Effector memory CD4-positive, alpha-beta T cell (primary cell): ENCODE data around the gene MEGF10.

ENCODE experiments used
- DNase-seq, 3 donors: peaks; one replicate each; pipeline ENCODE4 v3.0.0-alpha.2; 2020
- H3K27ac ChIP-seq: 2 replicates; pipeline ENCODE4 v1.7.0; 2013; ENCODE audit warnings: mild to moderate bottlenecking, low read length, moderate library complexity; ENCODE audit not compliant: insufficient read depth, poor library complexity, severe bottlenecking
- H3K27me3 ChIP-seq: replicated peaks from 2 replicates; pipeline ENCODE4 v1.7.0; 2013; ENCODE audit warnings: mild to moderate bottlenecking, low read length; ENCODE audit not compliant: insufficient read depth, control insufficient read depth, poor library complexity, severe bottlenecking
- H3K36me3 ChIP-seq: 2 replicates; pipeline ENCODE4 v1.7.0; 2013; ENCODE audit warnings: mild to moderate bottlenecking, low read length, moderate library complexity; ENCODE audit not compliant: control insufficient read depth, insufficient read depth
- H3K4me1 ChIP-seq: 2 replicates; pipeline ENCODE4 v1.7.0; 2013; ENCODE audit warnings: low read length, mild to moderate bottlenecking; ENCODE audit not compliant: control insufficient read depth, insufficient read depth, poor library complexity, severe bottlenecking
- H3K4me3 ChIP-seq: 2 replicates; pipeline ENCODE4 v1.7.0; 2013; ENCODE audit warnings: low read length, low read depth, mild to moderate bottlenecking; ENCODE audit not compliant: insufficient read depth, poor library complexity, severe bottlenecking
- H3K9me3 ChIP-seq: 2 replicates; pipeline ENCODE4 v1.7.0; 2013; ENCODE audit warnings: mild to moderate bottlenecking, low read length, moderate library complexity; ENCODE audit not compliant: control insufficient read depth

MEGF10 gene

GRCh38 chr5:127322403-127322802 lies 31.8 kb downstream of the MEGF10 start:
- H3K27me3 ChIP-seq, result no peaks in the 10 kb centered on the region
- H3K4me1 ChIP-seq, result peaks cover 5% of the 10 kb centered on the region
- no peaks in the 10 kb centered on the region for H3K36me3 ChIP-seq
- no peaks in the 10 kb centered on the region for H3K9me3 ChIP-seq
- no peak for DNase-seq
- H3K27ac ChIP-seq, result no peak overlapping the region
- no peak overlapping the region for H3K4me3 ChIP-seq

DNA sequence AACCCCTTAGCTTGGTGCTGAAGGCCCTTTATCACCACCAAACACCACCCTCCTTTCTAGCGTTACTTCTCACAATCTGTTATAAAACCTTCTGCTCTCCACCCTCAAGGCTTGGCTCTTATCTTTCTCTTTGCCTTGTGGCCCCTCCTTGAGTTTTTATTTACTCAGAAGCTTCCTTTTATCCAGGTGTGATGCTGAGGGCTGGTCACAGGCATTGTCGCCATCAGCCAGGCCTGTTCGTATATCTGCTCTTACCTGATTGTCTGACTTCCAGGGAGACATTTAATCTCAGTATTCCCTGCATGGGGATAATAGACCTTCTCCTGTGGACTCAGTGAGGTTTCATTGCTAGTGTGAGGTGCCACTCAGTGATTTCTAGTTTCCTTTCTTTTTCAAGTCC lies 34.2 kb downstream of the MEGF10 start:
- Histone ChIP-seq H3K27ac (no peak overlapping the region), H3K4me1 (peaks cover 5% of the 10 kb centered on the region), H3K9me3 (no peaks in the 10 kb centered on the region), H3K27me3 (no peaks in the 10 kb centered on the region), H3K36me3 (no peaks in the 10 kb centered on the region), H3K4me3 (no peak overlapping the region)
- DNase-seq, result no peak

GRCh38 chr5:127326431-127326830 lies 35.8 kb downstream of the MEGF10 start:
- H3K27me3 ChIP-seq, result no peaks in the 10 kb centered on the region
- H3K36me3 ChIP-seq, result no peaks in the 10 kb centered on the region
- no peaks in the 10 kb centered on the region for H3K9me3 ChIP-seq
- H3K27ac ChIP-seq, result no peak overlapping the region
- no peaks in the 10 kb centered on the region for H3K4me1 ChIP-seq
- H3K4me3 ChIP-seq, result no peak overlapping the region
- DNase-seq, result no peak

DNA sequence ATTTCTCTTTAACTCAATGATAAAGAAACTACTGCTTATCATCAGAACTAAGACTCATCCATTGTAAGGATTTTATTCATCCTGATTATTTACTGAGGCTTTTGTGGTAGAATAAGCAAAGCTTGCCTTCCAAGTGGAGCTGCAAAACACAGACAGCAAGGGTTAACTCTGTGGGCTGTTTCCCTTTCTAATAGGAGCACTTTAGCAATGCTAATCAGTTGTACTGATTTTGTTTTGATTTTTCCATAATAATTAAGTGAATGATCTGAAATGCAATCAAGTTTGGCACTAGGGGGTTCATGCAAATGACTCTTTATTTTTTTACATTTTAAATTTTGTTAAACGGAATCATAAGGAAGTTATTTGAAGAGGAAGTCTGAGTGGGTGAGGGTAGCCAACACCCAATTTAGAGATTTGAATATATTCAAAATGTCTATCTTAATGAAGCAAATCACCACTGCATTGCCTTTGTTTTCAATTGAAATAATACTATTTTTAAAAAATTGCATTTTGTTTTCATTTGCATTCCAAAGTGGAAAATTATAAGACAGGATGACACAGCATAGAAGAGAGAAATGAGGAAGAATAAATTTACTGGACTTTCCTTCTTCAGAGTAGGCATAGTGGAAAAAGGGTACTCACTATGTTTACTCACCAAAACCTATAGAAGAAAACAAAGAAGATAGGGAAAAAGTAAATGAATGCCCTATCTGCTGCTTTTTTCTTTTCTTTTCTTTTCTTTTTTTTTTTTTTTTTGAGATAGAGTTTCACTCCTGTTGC lies 36.6 kb downstream of the MEGF10 start:
- H3K27ac ChIP-seq, result no peak overlapping the region
- H3K4me1 ChIP-seq, result no peaks in the 10 kb centered on the region
- H3K9me3 ChIP-seq, result no peaks in the 10 kb centered on the region
- no peak for DNase-seq
- H3K27me3 ChIP-seq, result no peaks in the 10 kb centered on the region
- H3K36me3 ChIP-seq, result no peaks in the 10 kb centered on the region
- no peak overlapping the region for H3K4me3 ChIP-seq

- Histone ChIP-seq H3K27ac (no peak overlapping the region), H3K4me1 (no peaks in the 10 kb centered on the region), H3K4me3 (no peak overlapping the region), H3K36me3 (no peaks in the 10 kb centered on the region), H3K9me3 (no peaks in the 10 kb centered on the region), H3K27me3 (no peaks in the 10 kb centered on the region)
- no peak for DNase-seq
Measured at GRCh38 chr5:127330116-127330515, 39.5 kb downstream of the MEGF10 start.

DNA sequence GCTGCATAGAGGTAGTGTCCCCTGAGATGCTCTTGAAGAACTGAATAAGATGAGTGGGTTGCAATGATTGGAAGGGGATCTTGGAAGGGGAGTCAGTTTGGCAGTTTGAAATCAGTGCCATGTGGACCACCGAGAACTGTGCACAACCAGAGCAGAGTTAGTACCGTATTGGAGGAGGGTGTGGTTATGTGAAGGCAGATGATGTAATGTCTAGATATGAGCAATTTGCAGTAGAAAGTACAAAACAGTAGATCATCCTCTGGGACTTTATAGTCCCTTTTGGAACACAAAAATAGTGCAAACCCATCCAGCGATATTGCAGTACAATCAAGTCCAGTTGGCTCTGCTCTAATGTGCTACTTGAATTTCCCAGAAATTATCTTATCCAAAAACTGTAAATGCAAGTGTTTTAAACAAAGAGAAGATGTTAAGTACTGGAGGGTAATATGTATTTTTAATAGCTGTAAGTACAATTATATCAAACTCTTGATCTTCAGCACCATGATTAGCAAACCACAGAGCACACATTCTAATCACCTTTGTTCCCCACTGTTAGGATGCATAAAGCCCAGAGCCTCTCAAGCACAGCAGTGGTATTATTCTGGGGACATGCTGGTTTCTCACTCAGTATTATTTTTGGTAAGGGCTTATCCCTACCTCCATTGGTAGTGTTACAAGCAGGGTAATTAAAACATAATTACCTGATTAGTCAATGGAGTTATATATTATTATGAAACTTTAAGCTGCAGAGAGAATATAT lies 41.5 kb downstream of the MEGF10 start:
- Histone ChIP-seq H3K9me3 (no peaks in the 10 kb centered on the region), H3K4me1 (no peaks in the 10 kb centered on the region), H3K27ac (no peak overlapping the region), H3K36me3 (no peaks in the 10 kb centered on the region), H3K27me3 (no peaks in the 10 kb centered on the region), H3K4me3 (no peak overlapping the region)
- no peak for DNase-seq

GRCh38 chr5:127333483-127333882 lies 42.9 kb downstream of the MEGF10 start:
- Histone ChIP-seq H3K27me3 (no peaks in the 10 kb centered on the region), H3K9me3 (no peaks in the 10 kb centered on the region), H3K27ac (no peak overlapping the region), H3K4me3 (no peak overlapping the region), H3K4me1 (no peaks in the 10 kb centered on the region), H3K36me3 (no peaks in the 10 kb centered on the region)
- no peak for DNase-seq

GRCh38 chr5:127335381-127335780 lies 44.8 kb downstream of the MEGF10 start:
- Histone ChIP-seq H3K36me3 (no peaks in the 10 kb centered on the region), H3K9me3 (no peaks in the 10 kb centered on the region), H3K4me3 (no peak overlapping the region), H3K4me1 (no peaks in the 10 kb centered on the region), H3K27ac (no peak overlapping the region), H3K27me3 (no peaks in the 10 kb centered on the region)
- DNase-seq, result no peak

- Histone ChIP-seq H3K27ac (no peak overlapping the region), H3K9me3 (no peaks in the 10 kb centered on the region), H3K4me3 (no peak overlapping the region), H3K4me1 (no peaks in the 10 kb centered on the region), H3K27me3 (no peaks in the 10 kb centered on the region), H3K36me3 (no peaks in the 10 kb centered on the region)
- DNase-seq, result no peak
Measured at GRCh38 chr5:127337876-127338275, 47.3 kb downstream of the MEGF10 start.

GRCh38 chr5:127338501-127338900 lies 47.9 kb downstream of the MEGF10 start:
- no peaks in the 10 kb centered on the region for H3K9me3 ChIP-seq
- no peak for DNase-seq
- H3K4me3 ChIP-seq, result no peak overlapping the region
- H3K36me3 ChIP-seq, result no peaks in the 10 kb centered on the region
- H3K4me1 ChIP-seq, result no peaks in the 10 kb centered on the region
- no peaks in the 10 kb centered on the region for H3K27me3 ChIP-seq
- no peak overlapping the region for H3K27ac ChIP-seq
